DOHH2 (cell line): Measurements from ENCODE around the gene C22orf23.
"Not testable (repeated sequence)": the region's sequence is repeated elsewhere in the genome, so short reads cannot be mapped to it uniquely, and the experiment has no call there.

Source experiments
- EZH2phosphoT487 ChIP-seq: fragments of 200-600 bp; sonication (generic); IDR thresholded peaks from 2 replicates; pipeline ENCODE4 v1.6.1; 2017; ENCODE audit warnings: borderline replicate concordance, mild to moderate bottlenecking, antibody characterized with exemption, low read length, moderate library complexity, mixed read lengths
- TF ChIP-seq, protein P1 (sequence below): fragments of 200-600 bp; sonication (generic); IDR thresholded peaks from one replicate; pipeline ENCODE4 v1.5.1; 2014; ENCODE audit warnings: antibody characterized with exemption, mild to moderate bottlenecking, low read depth, low read length; ENCODE audit not compliant: poor library complexity, severe bottlenecking

DNA sequence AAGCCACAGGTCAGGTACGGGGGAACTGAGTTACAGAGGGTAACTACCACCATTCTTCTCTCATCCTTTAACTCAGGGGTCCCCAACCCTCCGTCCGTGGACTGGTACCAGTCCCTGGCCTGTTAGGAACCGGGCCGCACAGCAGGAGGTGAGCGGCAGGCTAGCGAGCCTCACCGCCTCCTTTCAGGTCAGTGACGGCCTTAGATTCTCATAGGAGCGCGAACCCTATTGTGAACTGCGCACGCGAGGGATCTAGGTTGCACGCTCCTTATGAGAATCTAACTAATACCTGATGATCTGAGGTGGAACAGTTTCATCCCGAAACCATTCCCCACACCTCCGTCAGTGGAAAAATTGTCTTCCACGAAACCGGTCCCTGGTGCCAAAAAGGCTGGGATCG is 772 bp downstream of the C22orf23 start:
- TF ChIP-seq, protein P1, sequence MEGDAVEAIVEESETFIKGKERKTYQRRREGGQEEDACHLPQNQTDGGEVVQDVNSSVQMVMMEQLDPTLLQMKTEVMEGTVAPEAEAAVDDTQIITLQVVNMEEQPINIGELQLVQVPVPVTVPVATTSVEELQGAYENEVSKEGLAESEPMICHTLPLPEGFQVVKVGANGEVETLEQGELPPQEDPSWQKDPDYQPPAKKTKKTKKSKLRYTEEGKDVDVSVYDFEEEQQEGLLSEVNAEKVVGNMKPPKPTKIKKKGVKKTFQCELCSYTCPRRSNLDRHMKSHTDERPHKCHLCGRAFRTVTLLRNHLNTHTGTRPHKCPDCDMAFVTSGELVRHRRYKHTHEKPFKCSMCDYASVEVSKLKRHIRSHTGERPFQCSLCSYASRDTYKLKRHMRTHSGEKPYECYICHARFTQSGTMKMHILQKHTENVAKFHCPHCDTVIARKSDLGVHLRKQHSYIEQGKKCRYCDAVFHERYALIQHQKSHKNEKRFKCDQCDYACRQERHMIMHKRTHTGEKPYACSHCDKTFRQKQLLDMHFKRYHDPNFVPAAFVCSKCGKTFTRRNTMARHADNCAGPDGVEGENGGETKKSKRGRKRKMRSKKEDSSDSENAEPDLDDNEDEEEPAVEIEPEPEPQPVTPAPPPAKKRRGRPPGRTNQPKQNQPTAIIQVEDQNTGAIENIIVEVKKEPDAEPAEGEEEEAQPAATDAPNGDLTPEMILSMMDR, result not testable (repeated sequence)
- TF ChIP-seq EZH2phosphoT487, result peak; percentile 30; the same call in 1 of the 2 replicates
